Neuronal stem cell (in vitro differentiated cells): ENCODE results near the gene SRM.
"Not testable (repeated sequence)": the region's sequence is repeated elsewhere in the genome, so short reads cannot be mapped to it uniquely, and the experiment has no call there.

ENCODE experiments used
- DNase-seq: peaks from one replicate; pipeline ENCODE4 v3.0.0-alpha.2; 2013; ENCODE audit warnings: low spot score
- H2AFZ ChIP-seq: one replicate; pipeline ENCODE4 v1.6.1; 2013; ENCODE audit warnings: mild to moderate bottlenecking, low read length, inconsistent platforms
- H2AK5ac ChIP-seq: 2 replicates; pipeline ENCODE4 v1.6.1; 2013; ENCODE audit warnings: low read depth, mild to moderate bottlenecking, inconsistent platforms, low read length, moderate library complexity, mixed read lengths
- H2BK120ac ChIP-seq: 2 replicates; pipeline ENCODE4 v1.6.1; 2013; ENCODE audit warnings: low read depth, mild to moderate bottlenecking, inconsistent platforms, low read length, moderate library complexity, mixed read lengths
- H2BK12ac ChIP-seq: one replicate; pipeline ENCODE4 v1.6.1; 2013; ENCODE audit warnings: low read length, inconsistent platforms
- H2BK15ac ChIP-seq: 2 replicates; pipeline ENCODE4 v1.6.1; 2013; ENCODE audit warnings: mild to moderate bottlenecking, low read length, inconsistent platforms, mixed read lengths
- H2BK5ac ChIP-seq: one replicate; pipeline ENCODE4 v1.6.1; 2013; ENCODE audit warnings: inconsistent platforms, mild to moderate bottlenecking, low read length, moderate library complexity
- H3K14ac ChIP-seq: one replicate; pipeline ENCODE4 v1.6.1; 2013; ENCODE audit warnings: low read length, inconsistent platforms
- H3K18ac ChIP-seq: 2 replicates; pipeline ENCODE4 v1.6.1; 2013; ENCODE audit warnings: low read length, inconsistent platforms
- H3K23ac ChIP-seq: 2 replicates; pipeline ENCODE4 v1.6.1; 2013; ENCODE audit warnings: low read depth, mild to moderate bottlenecking, mixed read lengths, low read length, inconsistent platforms; ENCODE audit not compliant: poor library complexity
- H3K27ac ChIP-seq: replicated peaks from 3 replicates; pipeline ENCODE4 v1.5.1; 2013; ENCODE audit warnings: low read length, inconsistent platforms
- H3K27me3 ChIP-seq, 3 experiments: 2 replicates each; pipeline ENCODE4 v1.6.1; 2013; ENCODE audit warnings: low read length in 3 of 3, mild to moderate bottlenecking in 2 of 3, inconsistent platforms in 1 of 3, low read depth in 1 of 3, mixed read lengths in 1 of 3, moderate library complexity in 1 of 3; ENCODE audit not compliant: control insufficient read depth in 3 of 3, insufficient read depth in 3 of 3
- H3K36me3 ChIP-seq, 2 donors: replicated peaks in 1 of 2; 2 replicates each; pipeline ENCODE4 v1.6.1; 2013; ENCODE audit warnings: low read length in 2 of 2; ENCODE audit not compliant: control insufficient read depth in 2 of 2, insufficient read depth in 2 of 2
- H3K4ac ChIP-seq: 2 replicates; pipeline ENCODE4 v1.6.1; 2013; ENCODE audit warnings: inconsistent platforms, mild to moderate bottlenecking, low read length, moderate library complexity
- H3K4me1 ChIP-seq, 2 donors: 1 replicate in 1 of 2; 2 replicates in 1 of 2; pipeline ENCODE4 v1.6.1; 2013; ENCODE audit warnings: low read length in 2 of 2, low read depth in 1 of 2; ENCODE audit not compliant: control insufficient read depth in 2 of 2, insufficient read depth in 1 of 2
- H3K4me2 ChIP-seq: one replicate; pipeline ENCODE4 v1.6.1; 2013; ENCODE audit warnings: mild to moderate bottlenecking, low read length, inconsistent platforms; ENCODE audit not compliant: insufficient read depth, poor library complexity, severe bottlenecking
- H3K4me3 ChIP-seq, 2 donors: 2 replicates each; pipeline ENCODE4 v1.5.1; 2013; ENCODE audit warnings: low read length in 2 of 2, mild to moderate bottlenecking in 2 of 2, inconsistent platforms in 1 of 2, moderate library complexity in 1 of 2
- H3K79me1 ChIP-seq: one replicate; pipeline ENCODE4 v1.6.1; 2013; ENCODE audit warnings: low read depth, mild to moderate bottlenecking, inconsistent platforms, low read length, moderate library complexity
- H3K9ac ChIP-seq: one replicate; pipeline ENCODE4 v1.6.1; 2013; ENCODE audit warnings: mild to moderate bottlenecking, low read depth, low read length, inconsistent platforms; ENCODE audit not compliant: poor library complexity
- H3K9me3 ChIP-seq, 2 donors: replicated peaks in 1 of 2; 2 replicates each; pipeline versions ENCODE3 to v1.6.1; 2013; ENCODE audit warnings: low read length in 2 of 2, mild to moderate bottlenecking in 2 of 2, inconsistent platforms in 1 of 2, low read depth in 1 of 2, mixed read lengths in 1 of 2, moderate library complexity in 1 of 2; ENCODE audit not compliant: control insufficient read depth in 2 of 2, insufficient read depth in 1 of 2
- H4K8ac ChIP-seq: one replicate; pipeline ENCODE4 v1.6.1; 2013; ENCODE audit warnings: low read depth, mild to moderate bottlenecking, inconsistent platforms, low read length, moderate library complexity
- H4K91ac ChIP-seq: one replicate; pipeline ENCODE4 v1.6.1; 2013; ENCODE audit warnings: low read length, low read depth, mild to moderate bottlenecking, inconsistent platforms; ENCODE audit not compliant: poor library complexity
- whole genome bisulfite sequencing, 2 donors: extraction: QIAGEN DNeasy Blood & Tissue Kit; methylation state at CpG; one replicate each; pipeline ENCODE4 v1.1.7; 2013; ENCODE audit warnings: missing lambda C conversion rate in 2 of 2, mixed read lengths in 1 of 2; ENCODE audit not compliant: insufficient read length in 2 of 2, insufficient replicate concordance in 1 of 2; ENCODE audit errors: extremely low coverage in 2 of 2; 5-methylcytosine and 5-hydroxymethylcytosine counted together

SRM gene

GRCh38 chr1:11073398-11073797 is 13.6 kb upstream of the SRM start:
- H3K27ac ChIP-seq, H3K4me2 ChIP-seq, H2BK5ac ChIP-seq, H2BK12ac ChIP-seq, H2AK5ac ChIP-seq, H3K14ac ChIP-seq, H2AFZ ChIP-seq, H4K8ac ChIP-seq, H2BK120ac ChIP-seq, H3K9ac ChIP-seq, H3K4ac ChIP-seq, H3K4me3 ChIP-seq, H4K91ac ChIP-seq, DNase-seq, H3K9me3 ChIP-seq, H3K23ac ChIP-seq, H3K79me1 ChIP-seq, H3K18ac ChIP-seq, H3K27me3 ChIP-seq, H2BK15ac ChIP-seq, H3K4me1 ChIP-seq: not testable (repeated sequence)
- no CpG with 5 or more reads among the region's 7 CpGs for WGBS, 2 donors
- H3K36me3 ChIP-seq, result peaks cover 62 to 95% of the 10 kb centered on the region in 2 donors

- Histone ChIP-seq H3K4me1 (no peaks in the 10 kb centered on the region), H2BK5ac (no peak overlapping the region), H2BK120ac (no peak overlapping the region), H2AK5ac (no peak overlapping the region), H3K14ac (no peak overlapping the region), H3K79me1 (peaks cover 2% of the 10 kb centered on the region), H3K4me3 (no peak overlapping the region), H4K8ac (no peak overlapping the region), H3K4me2 (no peak overlapping the region), H3K9me3 (no peaks in the 10 kb centered on the region), H3K9ac (no peak overlapping the region), H3K23ac (no peak overlapping the region), H3K18ac (no peak overlapping the region), H4K91ac (no peak overlapping the region), H2AFZ (no peak overlapping the region), H2BK15ac (no peak overlapping the region), H3K27me3 (no peaks in the 10 kb centered on the region), H3K36me3 (peaks cover 68 to 97% of the 10 kb centered on the region in 2 donors), H2BK12ac (no peak overlapping the region), H3K4ac (no peak overlapping the region), H3K27ac (no peak overlapping the region)
- no CpG with 5 or more reads among the region's 13 CpGs for WGBS, 2 donors
- no peak for DNase-seq
These were observed 12.5 kb upstream of the SRM start for GRCh38 chr1:11072216-11072917.

- H3K14ac ChIP-seq, result no peak overlapping the region
- H2AFZ ChIP-seq, result no peak overlapping the region
- H3K36me3 ChIP-seq, result peaks cover 63 to 93% of the 10 kb centered on the region in 2 donors
- no peak overlapping the region for H3K4ac ChIP-seq
- H2BK15ac ChIP-seq, result no peak overlapping the region
- H3K27ac ChIP-seq, result no peak overlapping the region
- H3K27me3 ChIP-seq, result no peaks in the 10 kb centered on the region
- H3K4me3 ChIP-seq, result no peak overlapping the region
- no peak overlapping the region for H2BK120ac ChIP-seq
- no peak overlapping the region for H2BK12ac ChIP-seq
- H3K9ac ChIP-seq, result no peak overlapping the region
- H3K4me1 ChIP-seq, result no peaks in the 10 kb centered on the region
- no peaks in the 10 kb centered on the region for H3K9me3 ChIP-seq
- no peak overlapping the region for H2AK5ac ChIP-seq
- no peak overlapping the region for H4K91ac ChIP-seq
- no peak for DNase-seq
- H3K23ac ChIP-seq, result no peak overlapping the region
- H4K8ac ChIP-seq, result no peak overlapping the region
- H3K18ac ChIP-seq, result no peak overlapping the region
- H3K4me2 ChIP-seq, result no peak overlapping the region
- no CpG with 5 or more reads among the region's 15 CpGs for WGBS, 2 donors
- H2BK5ac ChIP-seq, result no peak overlapping the region
- peaks cover 2% of the 10 kb centered on the region for H3K79me1 ChIP-seq
These were observed 11.8 kb upstream of the SRM start for GRCh38 chr1:11071463-11072215.

- Histone ChIP-seq H3K9me3 (no peaks in the 10 kb centered on the region), H3K4me1 (no peaks in the 10 kb centered on the region), H3K9ac (peak overlapping the region; percentile 47), H3K4ac (no peak overlapping the region), H4K8ac (no peak overlapping the region), H3K18ac (no peak overlapping the region), H2BK15ac (no peak overlapping the region), H2BK120ac (no peak overlapping the region), H3K36me3 (peaks cover 61 to 93% of the 10 kb centered on the region in 2 donors), H3K14ac (no peak overlapping the region), H3K27me3 (no peaks in the 10 kb centered on the region), H2BK5ac (no peak overlapping the region), H2BK12ac (no peak overlapping the region), H3K23ac (peak overlapping the region; percentile 75), H2AFZ (no peak overlapping the region), H2AK5ac (no peak overlapping the region), H3K79me1 (no peaks in the 10 kb centered on the region), H4K91ac (no peak overlapping the region), H3K27ac (no peak overlapping the region), H3K4me3 (peak overlapping the region in 1 of 2 donors; percentile 6), H3K4me2 (no peak overlapping the region)
- WGBS, 2 donors, result no CpG with 5 or more reads among the region's 11 CpGs
- DNase-seq, result no peak
These were observed 11.1 kb upstream of the SRM start for GRCh38 chr1:11070876-11071275.
